ENCODE measurements around the gene DNAH3.
"Not testable (repeated sequence)": the region's sequence is repeated elsewhere in the genome, so short reads cannot be mapped to it uniquely, and the experiment has no call there.

The DNAH3 gene

GRCh38 chr16:21179983-21180365 lies 29.3 kb upstream of the DNAH3 start:
- Mint-ChIP-seq H3K9me3 (peaks cover 16 to 17% of the 10 kb centered on the region in 2 donors), H3K4me1 (peaks cover 8% of the 10 kb centered on the region in 2 donors), H3K27ac (no peak overlapping the region), H3K27me3 (no peaks in the 10 kb centered on the region), H3K36me3 (peaks cover 54 to 61% of the 10 kb centered on the region in 2 donors), H3K4me3 (no peak overlapping the region)
- DNase-seq, result no peak
- ATAC-seq (replicated peaks), result no peak

- no peak for ATAC-seq (replicated peaks)
- H3K9me3 Mint-ChIP-seq, result peaks cover 9 to 13% of the 10 kb centered on the region in 2 donors
- peaks cover 2 to 3% of the 10 kb centered on the region in 2 donors for H3K4me1 Mint-ChIP-seq
- H3K36me3 Mint-ChIP-seq, result peaks cover 52 to 58% of the 10 kb centered on the region in 2 donors
- no peak overlapping the region for H3K27ac Mint-ChIP-seq
- H3K4me3 Mint-ChIP-seq, result no peak overlapping the region
- DNase-seq, result no peak
- no peaks in the 10 kb centered on the region for H3K27me3 Mint-ChIP-seq
These were observed 28.7 kb upstream of the DNAH3 start for GRCh38 chr16:21179126-21179982.

- ATAC-seq (replicated peaks), result no peak
- Mint-ChIP-seq H3K4me3 (no peak overlapping the region), H3K9me3 (peaks cover 0 to 4% of the 10 kb centered on the region in 2 donors), H3K4me1 (peaks cover 0 to 1% of the 10 kb centered on the region in 2 donors), H3K27ac (no peak overlapping the region), H3K27me3 (no peaks in the 10 kb centered on the region), H3K36me3 (peaks cover 46 to 60% of the 10 kb centered on the region in 2 donors)
- no peak for DNase-seq
These were observed 24.8 kb upstream of the DNAH3 start for GRCh38 chr16:21175397-21175796.

- Mint-ChIP-seq H3K27me3 (no peaks in the 10 kb centered on the region), H3K4me3 (no peak overlapping the region), H3K4me1 (no peaks in the 10 kb centered on the region), H3K36me3 (peaks cover 35 to 49% of the 10 kb centered on the region in 2 donors), H3K27ac (no peak overlapping the region), H3K9me3 (no peaks in the 10 kb centered on the region)
- ATAC-seq (replicated peaks), result no peak
- no peak for DNase-seq
These were observed 22.0 kb upstream of the DNAH3 start for GRCh38 chr16:21172650-21173049.

GRCh38 chr16:21170116-21170515 lies 19.5 kb upstream of the DNAH3 start:
- H3K9me3 Mint-ChIP-seq; ATAC-seq (replicated peaks); H3K27me3 Mint-ChIP-seq; H3K4me3 Mint-ChIP-seq; H3K27ac Mint-ChIP-seq; DNase-seq; H3K4me1 Mint-ChIP-seq: not testable (repeated sequence)
- peaks cover 34 to 51% of the 10 kb centered on the region in 2 donors for H3K36me3 Mint-ChIP-seq

GRCh38 chr16:21169249-21169981 lies 18.8 kb upstream of the DNAH3 start:
- Mint-ChIP-seq H3K9me3 (no peaks in the 10 kb centered on the region), H3K27me3 (no peaks in the 10 kb centered on the region), H3K4me1 (no peaks in the 10 kb centered on the region), H3K27ac (no peak overlapping the region), H3K4me3 (no peak overlapping the region), H3K36me3 (peaks cover 32 to 55% of the 10 kb centered on the region in 2 donors)
- DNase-seq (no peak), ATAC-seq (replicated peaks) (no peak)

GRCh38 chr16:21167929-21168602 lies 17.4 kb upstream of the DNAH3 start:
- H3K9me3 Mint-ChIP-seq, result no peaks in the 10 kb centered on the region
- no peaks in the 10 kb centered on the region for H3K27me3 Mint-ChIP-seq
- peaks cover 25 to 52% of the 10 kb centered on the region in 2 donors for H3K36me3 Mint-ChIP-seq
- no peaks in the 10 kb centered on the region for H3K4me1 Mint-ChIP-seq
- DNase-seq (no peak), ATAC-seq (replicated peaks) (no peak)
- H3K27ac Mint-ChIP-seq, result no peak overlapping the region
- no peak overlapping the region for H3K4me3 Mint-ChIP-seq

- H3K36me3 Mint-ChIP-seq, result peaks cover 22 to 49% of the 10 kb centered on the region in 2 donors
- H3K27me3 Mint-ChIP-seq, result no peaks in the 10 kb centered on the region
- ATAC-seq (replicated peaks) (no peak), DNase-seq (no peak)
- no peak overlapping the region for H3K4me3 Mint-ChIP-seq
- no peaks in the 10 kb centered on the region for H3K4me1 Mint-ChIP-seq
- no peaks in the 10 kb centered on the region for H3K9me3 Mint-ChIP-seq
- H3K27ac Mint-ChIP-seq, result no peak overlapping the region
These were observed 16.7 kb upstream of the DNAH3 start for GRCh38 chr16:21167360-21167759.

GRCh38 chr16:21166561-21166961 lies 15.9 kb upstream of the DNAH3 start:
- Mint-ChIP-seq H3K9me3 (no peaks in the 10 kb centered on the region), H3K36me3 (peaks cover 25 to 50% of the 10 kb centered on the region in 2 donors), H3K27ac (no peak overlapping the region), H3K4me1 (no peaks in the 10 kb centered on the region), H3K4me3 (no peak overlapping the region), H3K27me3 (no peaks in the 10 kb centered on the region)
- ATAC-seq (replicated peaks), result no peak
- no peak for DNase-seq

GRCh38 chr16:21164521-21165168 lies 14.0 kb upstream of the DNAH3 start:
- Mint-ChIP-seq H3K4me1 (peaks cover 5 to 7% of the 10 kb centered on the region in 2 donors), H3K4me3 (no peak overlapping the region), H3K9me3 (no peaks in the 10 kb centered on the region), H3K27me3 (no peaks in the 10 kb centered on the region), H3K27ac (no peak overlapping the region), H3K36me3 (peaks cover 19 to 36% of the 10 kb centered on the region in 2 donors)
- DNase-seq (no peak), ATAC-seq (replicated peaks) (no peak)

GRCh38 chr16:21163576-21163975 lies 12.9 kb upstream of the DNAH3 start:
- peaks cover 13 to 17% of the 10 kb centered on the region in 2 donors for H3K4me1 Mint-ChIP-seq
- H3K4me3 Mint-ChIP-seq, result no peak overlapping the region
- no peak overlapping the region for H3K27ac Mint-ChIP-seq
- no peak for DNase-seq
- H3K27me3 Mint-ChIP-seq, result no peaks in the 10 kb centered on the region
- H3K9me3 Mint-ChIP-seq, result no peaks in the 10 kb centered on the region
- ATAC-seq (replicated peaks), result no peak
- H3K36me3 Mint-ChIP-seq, result peaks cover 19 to 36% of the 10 kb centered on the region in 2 donors

GRCh38 chr16:21162661-21163151 lies 12.1 kb upstream of the DNAH3 start:
- no peak overlapping the region for H3K27ac Mint-ChIP-seq
- no peaks in the 10 kb centered on the region for H3K9me3 Mint-ChIP-seq
- H3K36me3 Mint-ChIP-seq, result peaks cover 19 to 36% of the 10 kb centered on the region in 2 donors
- H3K4me3 Mint-ChIP-seq, result no peak overlapping the region
- DNase-seq (no peak), ATAC-seq (replicated peaks) (no peak)
- peaks cover 13 to 24% of the 10 kb centered on the region in 2 donors for H3K4me1 Mint-ChIP-seq
- no peaks in the 10 kb centered on the region for H3K27me3 Mint-ChIP-seq

GRCh38 chr16:21161211-21161610 lies 10.6 kb upstream of the DNAH3 start:
- Mint-ChIP-seq H3K27ac (no peak overlapping the region), H3K4me1 (peaks cover 16 to 31% of the 10 kb centered on the region in 2 donors), H3K9me3 (no peaks in the 10 kb centered on the region), H3K36me3 (peaks cover 11 to 25% of the 10 kb centered on the region in 2 donors), H3K4me3 (no peak overlapping the region), H3K27me3 (no peaks in the 10 kb centered on the region)
- no peak for DNase-seq
- no peak for ATAC-seq (replicated peaks)

GRCh38 chr16:21160276-21160675 lies 9.6 kb upstream of the DNAH3 start:
- peaks cover 11 to 22% of the 10 kb centered on the region in 2 donors for H3K36me3 Mint-ChIP-seq
- ATAC-seq (replicated peaks) (no peak), DNase-seq (no peak)
- no peaks in the 10 kb centered on the region for H3K27me3 Mint-ChIP-seq
- H3K4me1 Mint-ChIP-seq, result peaks cover 16 to 31% of the 10 kb centered on the region in 2 donors
- no peaks in the 10 kb centered on the region for H3K9me3 Mint-ChIP-seq
- no peak overlapping the region for H3K4me3 Mint-ChIP-seq
- no peak overlapping the region for H3K27ac Mint-ChIP-seq

Measured in stimulated activated naive B cell treated with anti-CD40 and anti-IgM and Interleukin-4, amounts not matched to agents 10 μg/mL and 1 μg/mL and 100 μg/mL, for 72 hours (primary cell).